NT2/D1 (cell line): ENCODE measurements around the gene TRMT1L.

ENCODE experiments used
- SUZ12 ChIP-seq: IDR thresholded peaks from 2 replicates; pipeline ENCODE4 v1.6.1; 2011; ENCODE audit not compliant: insufficient read length, insufficient read depth; ENCODE audit errors: extremely low read depth
- YY1 ChIP-seq: IDR thresholded peaks from 2 replicates; pipeline ENCODE4 v1.6.1; 2011; ENCODE audit not compliant: insufficient read length, insufficient read depth

- no peak for TF ChIP-seq SUZ12
- no peak for TF ChIP-seq YY1
Observed at GRCh38 chr1:185137896-185138545, 18.7 kb downstream of the TRMT1L start.
